Neural crest cell (in vitro differentiated cells): ENCODE data around the gene SLC25A11. TPM values are rescaled to one million over a fixed set of nuclear protein-coding genes. Genes with fewer than 3 reads are reported as not detected.

Experiments
- DNase-seq: peaks from one replicate; pipeline ENCODE4 v3.0.0; 2021; ENCODE audit warnings: low read depth, mixed read lengths, low spot score
- H3K27ac Mint-ChIP-seq: one replicate; pipeline ENCODE4 v1.8.0; 2021; ENCODE audit warnings: mild to moderate bottlenecking, mixed read lengths; ENCODE audit not compliant: unreplicated experiment
- H3K27me3 Mint-ChIP-seq: 2 replicates; pipeline ENCODE4 v1.8.0; 2021; ENCODE audit warnings: low read depth, mild to moderate bottlenecking, mixed read lengths
- H3K36me3 Mint-ChIP-seq: 2 replicates; pipeline ENCODE4 v1.8.0; 2021; ENCODE audit warnings: low read depth, mild to moderate bottlenecking, mixed read lengths
- H3K4me1 Mint-ChIP-seq: 2 replicates; pipeline ENCODE4 v1.8.0; 2021; ENCODE audit warnings: mixed read lengths
- H3K4me3 Mint-ChIP-seq: one replicate; pipeline ENCODE4 v1.8.0; 2021; ENCODE audit warnings: mild to moderate bottlenecking, mixed read lengths
- H3K9me3 Mint-ChIP-seq: 2 replicates; pipeline ENCODE4 v1.8.0; 2021; ENCODE audit warnings: mixed read lengths
- CTCF ChIP-seq: fragments of 200-600 bp; sonication (generic); conservative IDR thresholded peaks from 2 replicates; pipeline ENCODE4 v1.5.0; 2021; ENCODE audit warnings: antibody characterized with exemption, mild to moderate bottlenecking
- total RNA-seq: library from RNA; stranded (reverse); gene quantifications from 2 replicates; pipeline ENCODE4 v1.2.1, GENCODE V29; 2021

The SLC25A11 gene
- total RNA-seq, 1 donor from 2014 or later, result 67.7 TPM

GRCh38 chr17:4941319-4941610 lies 1.4 kb upstream of the SLC25A11 start:
- H3K27me3 Mint-ChIP-seq, result peaks cover 11% of the 10 kb centered on the region
- peaks cover 19% of the 10 kb centered on the region for H3K36me3 Mint-ChIP-seq
- peak overlapping the region; percentile 96 for H3K4me3 Mint-ChIP-seq
- peaks cover 56% of the 10 kb centered on the region for H3K4me1 Mint-ChIP-seq
- H3K9me3 Mint-ChIP-seq, result no peaks in the 10 kb centered on the region
- DNase-seq, result no peak
- peak overlapping the region; percentile 53 for H3K27ac Mint-ChIP-seq
- TF ChIP-seq CTCF, result no peak

- no peak for DNase-seq
- no peaks in the 10 kb centered on the region for H3K9me3 Mint-ChIP-seq
- H3K36me3 Mint-ChIP-seq, result peaks cover 21% of the 10 kb centered on the region
- no peak for TF ChIP-seq CTCF
- peaks cover 54% of the 10 kb centered on the region for H3K4me1 Mint-ChIP-seq
- H3K27ac Mint-ChIP-seq, result peak overlapping the region; percentile 99
- H3K4me3 Mint-ChIP-seq, result peak overlapping the region; percentile 96
- H3K27me3 Mint-ChIP-seq, result peaks cover 11% of the 10 kb centered on the region
These were observed 891 bp upstream of the SLC25A11 start for GRCh38 chr17:4940555-4941318.

- H3K4me1 Mint-ChIP-seq, result peaks cover 48% of the 10 kb centered on the region
- H3K27me3 Mint-ChIP-seq, result peaks cover 6% of the 10 kb centered on the region
- peak overlapping the region; percentile 96 for H3K4me3 Mint-ChIP-seq
- peak; percentile 30 for DNase-seq
- H3K36me3 Mint-ChIP-seq, result peaks cover 12% of the 10 kb centered on the region
- TF ChIP-seq CTCF, result no peak
- H3K27ac Mint-ChIP-seq, result peak overlapping the region; percentile 96
- H3K9me3 Mint-ChIP-seq, result no peaks in the 10 kb centered on the region
These were observed 375 bp downstream of the SLC25A11 start for GRCh38 chr17:4939546-4939795.

- no peak for TF ChIP-seq CTCF
- Mint-ChIP-seq H3K9me3 (no peaks in the 10 kb centered on the region), H3K27ac (peak overlapping the region; percentile 96), H3K27me3 (peaks cover 6% of the 10 kb centered on the region), H3K4me3 (peak overlapping the region; percentile 96), H3K4me1 (peaks cover 51% of the 10 kb centered on the region), H3K36me3 (peaks cover 10% of the 10 kb centered on the region)
- no peak for DNase-seq
These were observed 929 bp downstream of the SLC25A11 start for GRCh38 chr17:4938688-4939545.

- peaks cover 47% of the 10 kb centered on the region for H3K4me1 Mint-ChIP-seq
- H3K4me3 Mint-ChIP-seq, result peak overlapping the region; percentile 96
- H3K27ac Mint-ChIP-seq, result peak overlapping the region; percentile 12
- no peak for TF ChIP-seq CTCF
- no peaks in the 10 kb centered on the region for H3K9me3 Mint-ChIP-seq
- DNase-seq, result no peak
- H3K27me3 Mint-ChIP-seq, result peaks cover 6% of the 10 kb centered on the region
- peaks cover 10% of the 10 kb centered on the region for H3K36me3 Mint-ChIP-seq
These were observed 1.8 kb downstream of the SLC25A11 start for GRCh38 chr17:4938069-4938491.
